K562 (cell line): ENCODE data around the gene ORAI2. TPM values are rescaled to one million over a fixed set of nuclear protein-coding genes. Genes with fewer than 3 reads are reported as not detected.
A peak's percentile ranks its signal among the peaks of the same experiment; 100 is the strongest.

Source experiments
- CBFB ChIP-seq: sonication (generic); formaldehyde crosslinking; IDR thresholded peaks from 2 replicates; pipeline ENCODE4 v1.4.0; 2020; ENCODE audit warnings: mild to moderate bottlenecking, missing genetic modification reagents
- FUS ChIP-seq: fragments of 200-400 bp; formaldehyde crosslinking; optimal IDR thresholded peaks from 2 replicates; pipeline ENCODE3; 2017; ENCODE audit warnings: low read depth, low read length
- HDAC1 ChIP-seq, 2 experiments: fragments of 450-650 bp; IDR thresholded peaks; 2 replicates each; pipeline ENCODE4 v1.6.1; 2016 to 2017; ENCODE audit warnings: inconsistent platforms in 1 of 2, mild to moderate bottlenecking in 1 of 2, moderate library complexity in 1 of 2
- HNRNPL ChIP-seq: fragments of 200-400 bp; formaldehyde crosslinking; IDR thresholded peaks from 2 replicates; pipeline ENCODE4 v1.6.1; 2017; ENCODE audit warnings: low read depth, mild to moderate bottlenecking, low read length
- HNRNPUL1 ChIP-seq: fragments of 200-400 bp; formaldehyde crosslinking; IDR thresholded peaks from 2 replicates; pipeline ENCODE4 v1.6.1; 2017; ENCODE audit warnings: low read length
- KLF10 ChIP-seq: fragments of 250-450 bp; sonication (Bioruptor Pico); IDR thresholded peaks from 2 replicates; pipeline ENCODE4 v1.6.1; 2021; ENCODE audit warnings: matching md5 sums
- LEF1 ChIP-seq: fragments of 450-650 bp; IDR thresholded peaks from 2 replicates; pipeline ENCODE4 v1.6.1; 2016; ENCODE audit warnings: mild to moderate bottlenecking
- MED1 ChIP-seq: sonication (generic); formaldehyde crosslinking; IDR thresholded peaks from 2 replicates; pipeline ENCODE4 v1.8.1; 2023; ENCODE audit warnings: missing genetic modification reagents, borderline replicate concordance
- MTA2 ChIP-seq: fragments of 450-650 bp; IDR thresholded peaks from 2 replicates; pipeline ENCODE4 v1.6.1; 2016; ENCODE audit warnings: low read depth
- MYNN ChIP-seq, 2 experiments: sonication (generic); formaldehyde crosslinking in 1 of 2; IDR thresholded peaks; 2 replicates each; pipeline versions ENCODE4 v1.5.0 to v1.6.1; 2016 to 2020; ENCODE audit warnings: antibody characterized with exemption in 1 of 2, missing genetic modification reagents in 1 of 2
- NR2C1 ChIP-seq, 2 experiments: fragments of 450-650 bp; IDR thresholded peaks; 2 replicates each; pipeline ENCODE4 v1.6.1; 2017; ENCODE audit warnings: mild to moderate bottlenecking in 2 of 2, antibody characterized with exemption in 1 of 2, inconsistent platforms in 1 of 2, missing compliant biosample characterization in 1 of 2, missing genetic modification characterization in 1 of 2
- NRF1 ChIP-seq, 2 experiments: fragments of 450-650 bp; IDR thresholded peaks in 1 of 2; conservative IDR thresholded peaks in 1 of 2; 2 replicates each; pipeline ENCODE4 v1.6.1; 2014; ENCODE audit warnings: mild to moderate bottlenecking in 2 of 2
- PHF8 ChIP-seq: fragments of 200-600 bp; sonication (generic); IDR thresholded peaks from 2 replicates; pipeline ENCODE4 v1.6.1; 2012; ENCODE audit warnings: mixed run types, mild to moderate bottlenecking, inconsistent platforms, low read length, moderate library complexity, borderline replicate concordance
- SP1 ChIP-seq: sonication (generic); formaldehyde crosslinking; IDR thresholded peaks from 2 replicates; pipeline ENCODE4 v1.8.1; 2022; ENCODE audit warnings: mild to moderate bottlenecking, missing genetic modification reagents
- ZBTB1 ChIP-seq: sonication (generic); formaldehyde crosslinking; IDR thresholded peaks from 2 replicates; pipeline ENCODE4 v1.8.1; 2023; ENCODE audit warnings: missing genetic modification reagents, low read depth, mild to moderate bottlenecking, borderline replicate concordance
- ZFP30 ChIP-seq: fragments of 250-450 bp; sonication (Bioruptor Pico); IDR thresholded peaks from 2 replicates; pipeline ENCODE4 v1.8.0; 2022; ENCODE audit warnings: moderate library complexity, mild to moderate bottlenecking, inconsistent platforms, borderline replicate concordance
- ZNF431 ChIP-seq: sonication (generic); formaldehyde crosslinking; IDR thresholded peaks from 2 replicates; pipeline ENCODE4 v1.8.0; 2022; ENCODE audit warnings: mild to moderate bottlenecking, missing genetic modification reagents
- ZNF717 ChIP-seq: fragments of 250-450 bp; sonication (Bioruptor Pico); IDR thresholded peaks from 2 replicates; pipeline ENCODE4 v1.5.0; 2021
- polyA plus RNA-seq, 8 experiments: library from polyadenylated mRNA; depleted of rRNA in 4 of 8; stranded (reverse) in 5 of 8; unstranded in 3 of 8; fragments of >200 nt; fragmentation: Nextera tagmentation in 2 of 8; fragmentation: Illumina TruSeq in 1 of 8; extraction: Ambion mirVana in 2 of 8; extraction: Trizol in 1 of 8; gene quantifications; 2 replicates each; pipeline versions ENCODE4 v1.2.1 to v1.2.3, GENCODE V29; 2011 to 2014; ENCODE audit warnings: inconsistent platforms in 1 of 8, missing spikeins in 1 of 8
- total RNA-seq, 7 experiments: library from RNA; depleted of rRNA in 6 of 7; stranded (reverse); fragments of >200 nt in 6 of 7; fragmentation: Illumina TruSeq in 2 of 7; extraction: Trizol in 2 of 7; gene quantifications; 2 replicates each; pipeline versions ENCODE4 v1.2.1 to v1.2.3, GENCODE V29; 2011 to 2021; ENCODE audit warnings: low replicate concordance in 1 of 7
- TF ChIP-seq, protein P1 (sequence below): fragments of 450-650 bp; conservative IDR thresholded peaks from 2 replicates; pipeline ENCODE4 v1.6.1; 2016; ENCODE audit warnings: missing genetic modification characterization, low read depth, mild to moderate bottlenecking, control low read depth, missing compliant biosample characterization
- TF ChIP-seq, protein P2 (sequence below): fragments of 450-650 bp; formaldehyde crosslinking; IDR thresholded peaks from 2 replicates; pipeline ENCODE4 v1.4.0; 2020; ENCODE audit warnings: mild to moderate bottlenecking, moderate library complexity
- TF ChIP-seq, protein P3 (sequence below): sonication (generic); IDR thresholded peaks from 2 replicates; pipeline ENCODE4 v1.6.1; 2016
- TF ChIP-seq, protein P4 (sequence below): sonication (generic); formaldehyde crosslinking; IDR thresholded peaks from 2 replicates; pipeline ENCODE4 v1.8.0; 2022; ENCODE audit warnings: missing genetic modification reagents, mild to moderate bottlenecking, moderate library complexity, borderline replicate concordance
- TF ChIP-seq, protein P5 (sequence below): fragments of 450-650 bp; IDR thresholded peaks from 2 replicates; pipeline ENCODE4 v1.6.1; 2016; ENCODE audit warnings: low read depth, mild to moderate bottlenecking, moderate library complexity

ORAI2 gene
- total and polyA plus RNA-seq, 9 of the 15 experiments (the other 6 are each of a cell fraction or from before 2014, with no cell fraction given): 1.1 to 27.7 (median 9.2) TPM

DNA sequence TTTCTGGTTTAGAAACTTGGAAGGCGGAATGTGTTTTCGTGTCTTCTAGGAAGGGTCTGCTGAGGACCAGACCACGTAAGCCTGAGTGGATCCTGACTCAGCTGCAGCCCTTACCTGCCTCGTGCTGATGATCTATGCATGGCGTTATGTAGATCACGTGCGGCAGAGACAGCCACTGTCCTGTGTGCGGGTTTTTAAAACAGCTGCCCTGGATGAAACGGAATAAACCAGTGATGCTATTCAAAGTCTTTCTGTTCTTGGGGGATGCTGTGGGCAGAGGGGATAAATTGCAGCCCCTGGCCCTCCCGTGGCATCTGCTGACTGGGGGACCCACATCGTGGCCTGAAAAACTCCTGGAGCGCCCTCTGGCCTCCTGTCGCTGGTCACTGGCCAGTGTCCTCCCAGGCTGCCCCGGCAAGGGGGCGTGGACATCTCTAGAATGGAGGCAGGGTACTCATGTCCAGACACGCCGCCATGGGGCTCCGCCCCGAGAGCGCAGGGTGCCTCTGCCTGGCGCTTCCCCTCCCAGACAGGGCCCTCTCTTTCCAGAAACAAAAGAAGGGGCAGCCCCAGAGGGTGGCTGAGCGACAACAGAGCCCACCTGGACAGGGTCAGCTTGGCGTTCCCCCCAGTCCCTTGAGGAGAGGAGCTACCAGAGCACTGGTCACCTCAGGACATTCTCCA, 18.1 kb downstream of the ORAI2 start (continued):
- peak; percentile 54 for TF ChIP-seq SP1 (CRISPR knock-in tag)
- TF ChIP-seq NR2C1 (IDR thresholded peaks at IDR 0.05): no peak
- no peak for TF ChIP-seq NR2C1 (tag; IDR thresholded peaks at IDR 0.05)
- TF ChIP-seq MTA2: no peak
- TF ChIP-seq ZFP30: no peak
- no peak for TF ChIP-seq CBFB (CRISPR knock-in tag)
- TF ChIP-seq HDAC1 (IDR thresholded peaks at IDR 0.05): no peak
- TF ChIP-seq MED1 (CRISPR knock-in tag): no peak
- TF ChIP-seq, protein P1, sequence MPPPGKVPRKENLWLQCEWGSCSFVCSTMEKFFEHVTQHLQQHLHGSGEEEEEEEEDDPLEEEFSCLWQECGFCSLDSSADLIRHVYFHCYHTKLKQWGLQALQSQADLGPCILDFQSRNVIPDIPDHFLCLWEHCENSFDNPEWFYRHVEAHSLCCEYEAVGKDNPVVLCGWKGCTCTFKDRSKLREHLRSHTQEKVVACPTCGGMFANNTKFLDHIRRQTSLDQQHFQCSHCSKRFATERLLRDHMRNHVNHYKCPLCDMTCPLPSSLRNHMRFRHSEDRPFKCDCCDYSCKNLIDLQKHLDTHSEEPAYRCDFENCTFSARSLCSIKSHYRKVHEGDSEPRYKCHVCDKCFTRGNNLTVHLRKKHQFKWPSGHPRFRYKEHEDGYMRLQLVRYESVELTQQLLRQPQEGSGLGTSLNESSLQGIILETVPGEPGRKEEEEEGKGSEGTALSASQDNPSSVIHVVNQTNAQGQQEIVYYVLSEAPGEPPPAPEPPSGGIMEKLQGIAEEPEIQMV (tag): no peak
- TF ChIP-seq, protein P2, sequence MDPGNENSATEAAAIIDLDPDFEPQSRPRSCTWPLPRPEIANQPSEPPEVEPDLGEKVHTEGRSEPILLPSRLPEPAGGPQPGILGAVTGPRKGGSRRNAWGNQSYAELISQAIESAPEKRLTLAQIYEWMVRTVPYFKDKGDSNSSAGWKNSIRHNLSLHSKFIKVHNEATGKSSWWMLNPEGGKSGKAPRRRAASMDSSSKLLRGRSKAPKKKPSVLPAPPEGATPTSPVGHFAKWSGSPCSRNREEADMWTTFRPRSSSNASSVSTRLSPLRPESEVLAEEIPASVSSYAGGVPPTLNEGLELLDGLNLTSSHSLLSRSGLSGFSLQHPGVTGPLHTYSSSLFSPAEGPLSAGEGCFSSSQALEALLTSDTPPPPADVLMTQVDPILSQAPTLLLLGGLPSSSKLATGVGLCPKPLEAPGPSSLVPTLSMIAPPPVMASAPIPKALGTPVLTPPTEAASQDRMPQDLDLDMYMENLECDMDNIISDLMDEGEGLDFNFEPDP: no peak
- no peak for TF ChIP-seq ZNF717
- TF ChIP-seq ZNF431 (CRISPR knock-in tag): no peak
- no peak for TF ChIP-seq HNRNPUL1
- no peak for TF ChIP-seq KLF10
- TF ChIP-seq, protein P3, sequence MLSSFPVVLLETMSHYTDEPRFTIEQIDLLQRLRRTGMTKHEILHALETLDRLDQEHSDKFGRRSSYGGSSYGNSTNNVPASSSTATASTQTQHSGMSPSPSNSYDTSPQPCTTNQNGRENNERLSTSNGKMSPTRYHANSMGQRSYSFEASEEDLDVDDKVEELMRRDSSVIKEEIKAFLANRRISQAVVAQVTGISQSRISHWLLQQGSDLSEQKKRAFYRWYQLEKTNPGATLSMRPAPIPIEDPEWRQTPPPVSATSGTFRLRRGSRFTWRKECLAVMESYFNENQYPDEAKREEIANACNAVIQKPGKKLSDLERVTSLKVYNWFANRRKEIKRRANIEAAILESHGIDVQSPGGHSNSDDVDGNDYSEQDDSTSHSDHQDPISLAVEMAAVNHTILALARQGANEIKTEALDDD: no peak
- TF ChIP-seq ZBTB1 (CRISPR knock-in tag): no peak
- no peak for TF ChIP-seq HNRNPL
- TF ChIP-seq, protein P4, sequence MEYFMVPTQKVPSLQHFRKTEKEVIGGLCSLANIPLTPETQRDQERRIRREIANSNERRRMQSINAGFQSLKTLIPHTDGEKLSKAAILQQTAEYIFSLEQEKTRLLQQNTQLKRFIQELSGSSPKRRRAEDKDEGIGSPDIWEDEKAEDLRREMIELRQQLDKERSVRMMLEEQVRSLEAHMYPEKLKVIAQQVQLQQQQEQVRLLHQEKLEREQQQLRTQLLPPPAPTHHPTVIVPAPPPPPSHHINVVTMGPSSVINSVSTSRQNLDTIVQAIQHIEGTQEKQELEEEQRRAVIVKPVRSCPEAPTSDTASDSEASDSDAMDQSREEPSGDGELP (CRISPR knock-in tag): peak; percentile 36; the same call in 1 of the 2 replicates
- peak; percentile 28 to 48; a peak in 2 of 4 replicates for TF ChIP-seq NRF1 (conservative IDR thresholded peaks at IDR 0.05 in 1 of 2, IDR thresholded peaks at IDR 0.05 in 1 of 2)
- peak; percentile 38; the same call in 1 of the 2 replicates for TF ChIP-seq PHF8
- TF ChIP-seq MYNN (IDR thresholded peaks at IDR 0.05): 0 out of 2 replicates have a peak, but pooled peaks have one; percentile 39
- TF ChIP-seq MYNN (CRISPR knock-in tag; IDR thresholded peaks at IDR 0.05): no peak
- no peak for TF ChIP-seq FUS
- 0 out of 2 replicates have a peak, but pooled peaks have one; percentile 26 for TF ChIP-seq LEF1
- TF ChIP-seq, protein P5, sequence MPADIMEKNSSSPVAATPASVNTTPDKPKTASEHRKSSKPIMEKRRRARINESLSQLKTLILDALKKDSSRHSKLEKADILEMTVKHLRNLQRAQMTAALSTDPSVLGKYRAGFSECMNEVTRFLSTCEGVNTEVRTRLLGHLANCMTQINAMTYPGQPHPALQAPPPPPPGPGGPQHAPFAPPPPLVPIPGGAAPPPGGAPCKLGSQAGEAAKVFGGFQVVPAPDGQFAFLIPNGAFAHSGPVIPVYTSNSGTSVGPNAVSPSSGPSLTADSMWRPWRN: no peak
